GM21367 (cell line): ENCODE results near the gene PER3.
"Not testable (repeated sequence)": the region's sequence is repeated elsewhere in the genome, so short reads cannot be mapped to it uniquely, and the experiment has no call there.

Source experiments
- ATAC-seq: cut with Tn5 transposase; IDR thresholded peaks from one replicate; pipeline ENCODE4 v1.9.1; 2021; ENCODE audit not compliant: unreplicated experiment

The PER3 gene

DNA sequence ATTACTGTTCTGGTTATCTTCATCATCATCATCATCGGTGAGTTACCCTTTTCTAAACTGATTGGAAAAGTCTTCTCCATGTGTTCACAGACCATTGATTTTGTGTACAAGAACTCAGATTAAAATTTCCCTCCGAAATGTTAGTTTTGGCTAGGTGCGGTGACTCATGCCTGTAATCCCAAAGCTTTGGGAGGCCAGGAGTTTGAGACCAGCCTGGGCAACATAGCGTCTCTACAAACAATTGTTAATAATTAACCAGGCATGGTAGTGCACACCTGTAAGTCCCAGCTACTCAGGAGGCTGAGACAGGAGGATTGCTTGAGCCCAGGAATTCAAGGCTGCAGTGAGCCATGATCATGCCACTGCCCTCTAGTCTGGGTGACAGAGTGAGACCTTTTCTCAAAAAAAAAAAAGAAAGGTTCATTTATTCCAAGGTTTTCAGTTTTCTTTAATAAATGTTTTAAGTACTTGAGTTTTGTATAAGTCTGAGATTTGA, 5.9 kb upstream of the PER3 start:
- no peak for ATAC-seq

DNA sequence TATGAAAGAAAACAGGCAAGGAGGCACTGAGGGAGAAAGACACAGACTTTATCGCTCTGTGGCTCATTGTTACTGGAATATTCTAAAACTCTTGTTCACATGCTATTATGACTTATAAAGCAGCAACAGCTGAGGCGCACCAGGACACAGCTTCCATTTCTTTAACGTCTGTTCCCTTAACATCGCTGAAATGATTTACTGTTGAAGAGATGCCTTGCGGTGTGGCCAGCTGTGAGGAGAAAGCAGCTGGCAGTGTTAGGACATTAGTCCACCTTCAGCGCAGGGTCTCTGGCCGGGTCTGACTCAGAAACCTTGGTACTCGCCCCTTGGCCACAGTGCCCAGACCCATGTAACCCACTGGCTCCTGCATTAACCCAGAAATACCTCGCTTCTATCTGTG, 3.1 kb upstream of the PER3 start:
- no peak for ATAC-seq

DNA sequence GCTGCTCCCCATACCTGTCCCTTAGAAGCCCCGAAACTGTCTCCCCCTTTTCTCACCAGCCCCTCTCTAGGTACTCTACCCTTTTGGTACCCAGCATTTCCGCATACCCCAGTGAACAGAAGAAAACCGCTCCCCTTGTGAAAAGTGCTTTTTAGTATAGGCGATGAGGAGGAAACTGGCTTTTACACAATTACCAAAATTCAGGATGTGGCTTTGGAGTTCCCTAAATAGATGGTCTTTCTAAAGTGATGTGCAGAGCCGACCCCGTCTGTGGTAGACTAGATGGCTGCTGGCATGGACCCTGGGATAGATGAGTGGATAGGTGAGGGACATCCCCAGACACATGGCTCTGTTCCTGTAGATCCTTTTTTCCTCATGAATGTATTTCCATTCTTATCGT, 2.6 kb upstream of the PER3 start:
- no peak for ATAC-seq

- no peak for ATAC-seq
Observed at GRCh38 chr1:7781923-7782495, 2.1 kb upstream of the PER3 start.

DNA sequence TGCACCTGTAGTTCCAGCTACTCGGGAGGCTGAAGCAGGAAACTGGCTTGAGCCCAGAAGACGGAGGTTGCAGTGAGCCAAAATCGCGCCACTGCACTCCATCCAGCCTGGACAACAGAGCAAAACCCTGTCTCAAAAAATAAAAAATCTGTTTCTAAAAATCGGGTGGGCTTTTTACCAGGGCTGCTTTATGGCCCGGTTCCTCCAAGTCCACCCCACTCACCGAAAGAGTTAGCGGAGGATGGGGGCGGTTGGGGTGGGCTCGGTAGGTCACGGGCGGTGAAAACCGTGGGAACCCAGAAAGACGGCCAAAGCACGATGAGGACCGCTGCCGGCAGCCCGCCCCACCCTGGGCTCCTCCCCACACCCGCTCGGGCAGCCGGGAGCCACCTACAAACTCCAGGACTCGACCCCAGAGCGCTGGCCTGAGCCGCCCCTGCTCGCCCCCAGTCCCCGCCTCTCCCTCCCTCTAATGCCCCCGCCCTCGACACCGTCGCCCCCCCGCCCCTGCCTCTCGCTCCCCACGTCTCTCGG, 846 bp upstream of the PER3 start:
- no peak for ATAC-seq

GRCh38 chr1:7784492-7785071, 491 bp downstream of the PER3 start:
- no peak for ATAC-seq

DNA sequence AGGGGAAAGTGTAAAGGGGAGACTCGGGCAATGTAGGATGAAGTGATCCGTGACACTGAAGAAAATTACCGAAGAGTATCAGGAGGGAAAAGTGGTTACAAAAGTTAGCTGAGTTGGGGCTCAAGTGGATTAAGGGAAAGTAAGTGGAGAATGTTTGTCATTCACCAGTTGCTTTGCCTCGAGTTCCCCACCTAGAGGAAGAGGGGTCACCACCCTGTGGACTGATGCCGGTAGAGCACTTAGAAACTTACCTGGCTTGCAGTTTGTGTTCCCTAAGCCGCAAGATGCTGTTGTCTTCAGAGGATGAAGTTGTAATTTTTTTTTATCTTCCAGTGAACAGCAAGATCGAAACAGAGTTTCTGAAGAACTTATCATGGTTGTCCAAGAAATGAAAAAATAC, 1.0 kb downstream of the PER3 start:
- no peak for ATAC-seq

- ATAC-seq: no peak
Observed at GRCh38 chr1:7786795-7787194, 2.7 kb downstream of the PER3 start.

- no peak for ATAC-seq
Observed at GRCh38 chr1:7789828-7790227, 5.7 kb downstream of the PER3 start.

GRCh38 chr1:7791027-7791426, 6.9 kb downstream of the PER3 start:
- ATAC-seq: not testable (repeated sequence)

DNA sequence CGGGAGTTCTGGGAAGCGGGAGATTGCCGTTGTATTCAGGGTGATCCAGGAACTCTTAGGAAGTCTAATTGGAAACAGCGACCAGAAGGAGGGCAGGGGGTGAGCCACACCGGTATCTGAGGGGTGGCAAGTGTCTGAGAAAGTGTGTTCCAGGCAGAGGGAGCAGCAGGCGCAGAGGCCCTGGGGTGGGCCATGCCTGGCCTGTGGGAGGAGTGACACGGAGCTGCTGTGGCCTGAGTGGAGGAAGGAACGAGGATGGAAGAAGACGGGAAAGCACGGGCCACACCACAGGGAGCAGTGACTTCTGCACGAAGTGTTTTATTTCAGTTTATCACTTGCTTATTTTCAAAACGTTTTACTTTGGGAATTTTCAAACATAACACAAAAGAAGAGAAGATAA, 11.3 kb downstream of the PER3 start:
- no peak for ATAC-seq

- ATAC-seq: no peak
Observed at GRCh38 chr1:7805460-7805859, 21.4 kb downstream of the PER3 start.

- ATAC-seq: no peak
Observed at GRCh38 chr1:7808253-7808844, 24.3 kb downstream of the PER3 start.

GRCh38 chr1:7809742-7810141, 25.7 kb downstream of the PER3 start:
- no peak for ATAC-seq

- ATAC-seq: no peak
Observed at GRCh38 chr1:7810395-7810794, 26.3 kb downstream of the PER3 start.

GRCh38 chr1:7811476-7811875, 27.4 kb downstream of the PER3 start:
- ATAC-seq: no peak

DNA sequence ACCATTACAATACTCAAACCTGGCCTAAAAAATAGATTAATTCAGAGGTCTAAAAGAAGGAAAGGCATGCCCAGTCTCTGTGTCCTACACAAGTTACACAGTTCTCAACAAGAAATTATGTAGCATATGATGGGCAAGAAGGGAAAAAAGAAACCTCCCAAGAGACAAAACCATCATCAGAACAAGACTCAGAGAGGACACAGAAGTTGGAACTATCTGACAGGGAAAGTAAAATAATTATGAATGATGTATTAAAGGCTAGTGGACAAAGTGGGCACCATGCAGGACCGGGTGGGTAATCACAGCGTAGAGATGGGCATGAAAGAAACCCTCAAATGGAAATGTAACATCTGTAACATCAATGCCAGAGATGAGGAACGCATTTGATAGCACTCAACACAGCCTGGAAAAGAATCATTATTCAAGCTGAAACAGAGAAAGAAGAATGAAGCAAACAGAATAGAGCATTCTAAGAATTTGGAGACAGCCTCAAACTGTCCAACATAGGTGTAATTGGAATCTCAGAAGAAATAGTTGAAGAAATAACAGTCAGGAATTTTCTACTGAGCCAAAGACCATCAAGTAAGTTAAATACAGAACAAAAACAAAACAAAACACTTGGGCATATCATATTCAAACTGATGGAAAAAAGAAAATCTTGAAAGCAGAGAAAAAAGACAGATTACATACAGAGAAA, 29.7 kb downstream of the PER3 start:
- no peak for ATAC-seq

DNA sequence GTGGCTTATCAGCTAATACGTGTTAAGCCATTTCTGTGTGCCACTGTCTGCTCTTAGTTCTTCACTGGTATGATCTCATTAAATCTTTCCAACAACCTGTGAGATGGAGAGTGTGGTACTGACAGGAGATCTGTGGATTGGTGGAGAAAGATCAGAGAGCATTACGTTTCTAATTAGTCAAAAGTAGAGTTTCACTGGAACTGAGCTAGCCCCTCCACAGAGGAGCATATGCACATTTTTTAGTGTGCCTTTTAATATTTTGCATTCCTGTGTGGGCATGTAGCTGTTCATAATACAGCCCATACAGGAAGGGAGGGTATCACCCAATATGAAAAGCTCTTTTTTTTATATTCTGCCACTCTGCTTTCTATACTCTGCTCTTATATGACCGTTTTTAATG, 37.2 kb downstream of the PER3 start:
- ATAC-seq: no peak

DNA sequence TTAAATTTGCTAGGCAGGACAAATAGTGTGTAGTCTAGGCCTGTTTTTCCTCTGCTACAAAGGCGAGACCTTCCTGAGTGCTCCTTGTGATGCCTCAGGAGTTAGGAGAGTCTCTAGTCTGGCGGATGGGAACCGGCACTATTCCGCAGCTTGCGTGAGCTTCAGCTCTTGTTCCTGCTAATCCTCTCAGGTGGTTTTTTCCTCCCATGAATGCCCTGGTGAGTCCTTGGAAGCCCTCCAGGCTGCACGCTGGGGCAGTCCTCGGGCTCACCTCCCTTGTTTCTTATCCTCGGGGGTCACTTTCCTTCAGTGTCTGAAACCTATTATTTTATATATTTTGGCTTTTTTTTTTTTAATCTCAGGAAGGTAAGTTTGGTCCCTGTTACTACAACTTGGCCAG, 40.6 kb downstream of the PER3 start:
- no peak for ATAC-seq

DNA sequence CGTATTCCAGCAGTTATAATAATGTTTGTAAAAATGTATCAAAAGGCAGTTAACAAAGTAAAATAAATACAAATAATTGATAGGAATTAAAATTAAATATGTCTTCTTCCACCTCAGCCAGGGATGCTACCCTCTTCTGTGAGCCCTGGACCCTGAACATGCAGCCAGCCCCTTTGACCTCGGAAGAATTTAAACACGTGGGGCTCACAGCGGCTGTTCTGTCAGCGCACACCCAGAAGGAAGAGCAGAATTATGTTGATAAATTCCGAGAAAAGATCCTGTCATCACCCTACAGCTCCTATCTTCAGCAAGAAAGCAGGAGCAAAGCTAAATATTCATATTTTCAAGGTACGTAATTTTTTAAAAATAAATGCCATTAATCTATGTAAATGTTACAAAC, 42.3 kb downstream of the PER3 start:
- ATAC-seq: no peak

GRCh38 chr1:7827126-7827955, 43.2 kb downstream of the PER3 start:
- ATAC-seq: no peak
